HG02642 (cell line): ENCODE data around the gene TEX10.
"Not testable (repeated sequence)": the region's sequence is repeated elsewhere in the genome, so short reads cannot be mapped to it uniquely, and the experiment has no call there.

Experiments used
- ATAC-seq: cut with Tn5 transposase; IDR thresholded peaks from one replicate; pipeline ENCODE4 v1.9.1; 2021; ENCODE audit warnings: mild to moderate bottlenecking; ENCODE audit not compliant: unreplicated experiment, poor library complexity

The TEX10 gene

DNA sequence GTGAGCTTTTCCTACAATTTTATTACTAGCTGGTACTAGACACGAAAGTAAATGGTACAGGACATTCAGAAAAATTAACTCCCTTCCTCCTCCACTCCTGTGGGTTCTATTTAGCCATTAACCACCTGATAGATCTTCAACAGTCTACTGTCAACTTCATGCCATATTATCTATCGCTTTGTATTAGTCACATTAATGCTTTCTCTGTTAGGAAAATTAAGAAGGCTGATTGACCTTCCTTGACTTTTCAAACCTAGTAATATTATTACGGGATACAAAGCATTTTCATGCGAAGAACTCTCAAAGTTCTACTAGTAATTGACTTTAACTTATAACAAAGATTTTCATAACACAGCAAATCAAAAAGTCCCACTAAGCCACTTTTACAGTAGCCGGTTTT lies 1.2 kb downstream of the TEX10 start:
- ATAC-seq: no peak

DNA sequence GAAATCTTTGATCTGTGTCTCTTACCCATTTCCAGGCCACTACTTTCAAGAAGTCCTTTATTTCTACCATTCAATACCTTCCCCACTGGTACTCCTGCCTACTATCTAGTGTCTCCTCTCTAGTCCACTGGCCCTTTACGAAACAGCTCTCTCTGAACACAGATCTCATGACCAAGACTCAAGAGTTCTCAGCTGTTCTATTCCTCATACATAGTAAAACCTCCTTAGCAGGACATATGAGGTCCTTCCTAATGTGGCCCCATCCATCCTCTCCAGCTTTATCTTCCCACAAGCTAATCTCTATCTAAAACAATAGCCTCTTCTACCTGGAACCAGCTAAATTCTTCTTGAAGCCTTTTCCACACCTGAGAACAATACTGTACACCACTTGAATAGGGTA lies 2.6 kb downstream of the TEX10 start:
- no peak for ATAC-seq

DNA sequence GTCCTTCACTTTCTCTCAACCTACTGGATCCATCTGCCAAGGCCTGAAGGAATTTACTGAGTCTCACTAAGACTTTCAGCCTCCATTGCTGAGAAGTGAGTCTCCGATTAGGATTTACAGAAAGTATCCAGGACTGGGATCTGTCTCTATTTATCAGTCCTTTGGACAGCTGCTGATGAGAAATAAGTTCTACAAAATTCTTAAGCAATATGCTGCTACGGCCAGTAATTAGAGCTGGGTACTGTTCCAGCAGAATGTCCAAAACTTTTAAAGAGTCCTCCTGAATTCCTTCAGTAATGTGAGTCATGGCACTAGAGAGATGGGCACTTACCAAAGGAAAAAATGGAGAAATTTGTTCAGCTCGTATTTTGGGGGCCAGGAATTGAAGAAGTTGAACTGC lies 5.9 kb downstream of the TEX10 start:
- ATAC-seq: no peak

DNA sequence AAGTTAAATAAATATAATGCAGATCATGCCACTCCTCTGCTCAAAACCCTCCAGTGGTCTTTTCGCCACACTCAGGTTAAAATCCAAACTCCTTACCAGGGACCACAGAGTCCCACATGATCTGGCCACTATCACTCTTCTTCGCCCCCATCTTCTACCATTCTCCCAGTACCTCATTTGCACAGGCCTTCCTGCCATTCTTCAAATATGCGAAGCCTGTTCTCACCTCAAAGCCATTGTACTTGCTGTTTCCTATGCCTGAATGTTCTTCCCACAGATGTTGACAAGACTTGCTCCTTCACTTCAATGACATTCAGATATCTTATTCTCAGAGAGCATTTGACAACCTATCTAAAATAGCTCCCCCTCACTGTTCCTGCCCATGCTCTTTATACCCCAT lies 10.9 kb downstream of the TEX10 start:
- ATAC-seq: no peak

DNA sequence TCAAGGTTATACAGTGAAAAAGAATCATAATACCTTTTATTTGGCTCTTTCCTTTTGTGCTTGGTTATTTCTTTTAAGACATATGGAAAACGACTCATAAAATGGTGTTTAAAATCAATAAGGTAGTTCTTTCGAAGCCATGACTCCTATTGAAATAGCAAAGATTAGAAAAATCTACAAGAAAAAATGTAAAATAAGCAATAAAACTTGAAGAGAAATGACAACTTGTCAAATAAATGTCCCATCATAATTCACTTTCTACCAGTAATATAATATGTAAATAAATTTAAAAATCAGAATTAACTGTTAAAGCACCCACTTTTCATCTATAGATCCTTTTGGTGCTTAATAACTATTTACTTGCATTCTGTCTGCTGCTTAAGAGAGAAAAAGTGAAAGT lies 12.5 kb downstream of the TEX10 start:
- ATAC-seq: no peak

DNA sequence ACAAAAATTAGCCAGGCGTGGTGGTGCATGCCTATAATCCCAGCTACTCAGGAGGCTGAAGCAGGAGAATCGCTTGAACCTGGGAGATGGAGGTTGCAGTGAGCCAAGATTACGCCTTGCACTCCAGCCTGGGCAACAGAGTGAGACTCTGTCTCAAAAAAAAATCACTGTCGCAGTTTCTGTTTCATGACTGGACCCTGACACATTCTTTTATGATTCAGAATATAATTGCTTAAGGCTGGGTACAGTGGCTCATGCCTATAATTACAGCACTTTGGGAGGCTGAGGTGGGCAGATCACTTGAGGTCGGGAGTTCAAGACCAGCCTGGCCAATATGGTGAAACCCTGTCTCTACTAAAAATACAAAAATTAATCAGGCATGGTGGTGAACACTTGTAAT lies 14.0 kb downstream of the TEX10 start:
- ATAC-seq: not testable (repeated sequence)

DNA sequence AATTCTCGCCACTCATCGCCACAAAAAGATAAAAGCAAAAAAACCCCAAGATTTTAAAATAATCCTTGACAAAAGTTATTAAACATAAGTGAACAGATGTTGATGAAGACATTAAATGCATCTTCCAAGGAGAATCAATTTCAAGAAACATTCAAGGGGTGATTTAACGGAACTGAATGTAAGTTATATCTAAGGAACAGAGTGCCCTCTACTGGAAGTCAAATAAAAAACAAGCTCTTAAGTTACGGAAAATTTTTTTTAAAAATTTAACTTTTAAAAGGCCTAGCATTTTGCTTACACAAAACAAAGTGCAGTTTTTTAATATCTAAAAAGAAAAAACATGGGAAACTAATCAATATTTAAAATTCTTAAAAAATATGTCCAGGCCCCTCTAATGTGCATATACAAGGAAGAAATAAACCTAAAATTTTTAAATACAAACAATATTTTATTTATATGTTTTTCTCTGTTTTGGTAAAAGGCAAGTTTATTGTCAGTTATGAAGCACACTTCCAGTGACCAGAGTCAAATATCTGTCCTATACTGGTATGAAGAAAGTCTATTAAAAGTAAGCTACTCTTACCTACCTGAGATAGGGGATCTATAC lies 28.0 kb downstream of the TEX10 start:
- no peak for ATAC-seq

DNA sequence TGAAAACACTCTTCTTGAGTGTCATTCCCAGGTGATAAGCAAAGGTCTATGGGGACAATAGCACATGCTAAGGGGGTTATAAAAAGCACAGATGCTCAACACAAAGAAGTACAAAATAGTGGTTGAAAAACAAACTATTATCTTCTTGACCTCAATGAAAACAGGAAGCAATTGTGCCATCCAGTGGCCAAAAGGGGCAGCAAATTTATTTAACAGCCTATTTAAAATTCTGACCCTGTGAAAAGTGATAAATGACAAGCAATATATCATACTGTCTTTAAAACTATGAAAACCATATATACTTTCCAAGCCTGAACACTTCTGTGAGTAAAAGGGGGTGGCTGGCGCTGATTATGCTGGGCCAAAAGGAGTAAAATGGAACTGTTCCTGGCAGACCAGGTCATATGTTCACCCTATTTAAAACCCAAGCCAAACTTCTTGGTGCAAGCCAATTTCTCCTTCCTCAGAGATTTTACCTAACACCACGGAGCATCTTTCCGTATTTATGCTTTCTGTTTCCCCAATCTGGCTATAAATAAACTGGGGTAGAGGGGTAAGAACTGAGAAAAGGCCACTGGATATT lies 29.7 kb downstream of the TEX10 start:
- ATAC-seq: no peak

DNA sequence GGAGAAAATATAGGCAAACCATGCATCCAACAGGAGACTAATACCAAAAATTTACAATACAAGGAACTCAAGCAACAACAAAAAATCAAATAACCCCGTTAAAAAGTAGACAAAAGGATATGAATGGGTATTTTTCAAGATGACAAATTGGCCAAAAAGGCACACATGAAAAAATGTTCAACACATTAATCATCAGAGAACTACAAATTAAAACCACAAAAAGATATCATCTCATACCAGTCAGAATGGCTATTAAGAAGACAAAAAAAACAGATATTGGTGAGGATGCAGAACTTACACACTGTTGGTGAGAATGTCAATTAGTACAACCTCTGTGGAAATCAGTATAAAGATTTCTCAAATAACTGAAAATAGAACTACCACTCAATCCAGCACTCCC lies 35.0 kb downstream of the TEX10 start:
- ATAC-seq: no peak

DNA sequence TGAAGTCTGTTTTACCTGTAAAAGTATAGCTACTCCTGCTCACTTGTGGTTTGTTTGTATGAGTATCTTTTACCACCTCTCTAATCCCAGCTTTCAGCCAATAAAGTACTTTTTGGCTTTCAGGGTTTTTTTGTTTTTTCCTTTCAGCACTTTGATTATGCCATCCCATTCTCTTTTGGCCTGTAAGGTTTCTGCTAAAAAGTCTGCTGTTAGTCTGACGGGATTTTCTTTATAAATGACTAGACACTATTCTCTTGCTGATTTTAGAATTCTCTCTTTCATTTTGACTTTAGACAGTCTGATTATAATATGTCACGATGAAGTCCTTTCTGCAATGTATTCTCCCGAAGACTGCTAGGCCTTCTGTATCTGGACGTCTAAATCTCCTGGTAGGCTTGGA lies 37.2 kb downstream of the TEX10 start:
- ATAC-seq: no peak

DNA sequence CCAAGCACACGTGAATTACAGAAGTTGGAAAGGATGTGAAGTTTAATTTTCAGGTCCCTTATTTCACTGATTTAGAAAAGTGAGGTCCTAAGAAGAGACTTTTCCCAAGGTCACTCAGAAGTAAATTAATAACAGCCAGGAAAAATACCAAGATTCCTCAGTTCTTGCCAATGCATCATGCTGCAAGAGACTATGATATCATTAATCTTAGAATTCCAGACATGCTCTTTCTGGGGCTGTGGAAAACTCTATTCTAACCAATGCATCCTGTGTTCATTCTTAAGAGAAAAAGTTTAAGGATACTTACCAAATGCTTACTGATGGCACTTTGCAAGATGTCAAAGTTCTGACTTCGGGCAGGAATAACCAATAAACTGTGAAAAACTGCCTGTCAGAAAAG lies 42.8 kb downstream of the TEX10 start:
- no peak for ATAC-seq

DNA sequence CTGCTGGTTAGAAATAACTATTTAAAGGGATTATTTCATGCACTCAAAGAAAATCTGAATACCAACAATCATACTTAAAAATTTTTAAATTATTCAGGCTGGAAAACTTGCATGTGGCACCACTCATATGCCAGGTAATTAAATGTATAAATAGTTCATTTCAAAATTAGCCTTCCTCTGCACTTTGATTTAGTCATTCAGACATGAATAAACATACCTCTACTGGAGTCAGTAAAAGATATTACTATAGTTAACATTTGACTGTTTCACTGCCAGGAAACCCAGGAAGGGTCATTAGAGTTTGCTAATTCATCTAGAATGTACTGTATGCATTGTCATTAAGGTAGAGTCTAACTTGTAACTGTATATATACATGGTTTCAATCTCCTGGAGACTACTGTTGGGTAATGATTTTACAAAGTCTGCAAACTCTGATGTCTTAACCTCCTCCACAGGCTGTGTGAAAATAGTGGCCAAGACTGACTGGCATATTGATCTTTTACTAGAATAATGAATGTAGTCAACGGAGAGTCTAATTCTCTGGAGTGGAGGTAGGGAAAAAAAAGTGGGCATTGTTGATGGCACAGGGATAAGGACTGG lies 43.7 kb downstream of the TEX10 start:
- ATAC-seq: no peak

DNA sequence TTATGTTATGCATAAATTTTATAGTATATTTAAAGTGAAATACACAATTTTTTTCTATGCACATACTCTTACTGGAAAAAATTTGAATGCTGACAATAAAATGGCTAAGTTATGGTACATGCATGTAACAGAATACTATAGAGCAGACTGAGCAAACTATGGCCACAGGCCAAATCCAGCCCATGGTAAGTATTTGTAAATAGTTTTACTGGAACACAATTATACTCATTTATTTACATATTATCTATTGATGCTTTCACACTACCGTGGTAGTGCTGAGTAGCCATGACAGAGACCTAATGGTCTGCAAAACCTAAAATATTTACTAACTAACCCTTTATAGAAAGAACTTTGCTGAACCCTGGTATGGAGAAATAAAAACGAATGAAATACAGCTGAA lies 45.7 kb downstream of the TEX10 start:
- ATAC-seq: no peak

DNA sequence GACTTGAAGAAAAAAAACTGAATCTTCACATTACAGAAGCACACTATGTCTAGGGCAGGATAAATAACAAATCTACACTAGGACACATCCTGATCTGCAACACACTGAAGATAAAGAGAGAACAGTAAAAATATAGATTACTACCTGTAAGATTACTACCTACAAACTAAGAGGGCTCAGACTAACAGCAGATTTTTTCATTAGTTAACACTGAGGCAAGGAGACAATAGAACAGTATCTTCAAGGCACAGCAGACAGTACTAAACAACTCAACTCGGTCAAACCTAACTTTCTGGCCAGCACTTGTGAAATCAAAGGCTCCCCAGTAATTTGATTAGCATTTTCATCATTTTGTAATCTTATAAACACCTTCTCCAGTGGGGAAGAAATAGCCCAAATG lies 46.5 kb downstream of the TEX10 start:
- no peak for ATAC-seq

DNA sequence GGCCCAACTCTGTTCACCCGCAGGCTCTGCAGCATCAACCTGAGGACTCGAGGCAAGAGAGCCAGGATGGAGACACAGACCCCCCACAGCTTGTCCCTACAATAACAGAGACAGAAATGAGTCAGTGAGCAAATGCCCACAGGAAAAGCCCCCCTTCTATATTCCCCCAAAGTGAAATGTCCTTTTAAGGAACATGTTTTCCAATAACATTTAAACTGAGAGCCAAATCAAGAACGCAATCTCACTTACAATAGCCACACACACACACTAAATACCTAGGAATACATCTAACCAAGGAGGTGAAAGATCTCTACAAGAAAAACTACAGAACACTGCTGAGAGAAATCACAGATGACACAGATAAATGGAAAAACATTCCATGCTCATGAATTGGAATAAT lies 49.0 kb downstream of the TEX10 start:
- ATAC-seq: no peak

DNA sequence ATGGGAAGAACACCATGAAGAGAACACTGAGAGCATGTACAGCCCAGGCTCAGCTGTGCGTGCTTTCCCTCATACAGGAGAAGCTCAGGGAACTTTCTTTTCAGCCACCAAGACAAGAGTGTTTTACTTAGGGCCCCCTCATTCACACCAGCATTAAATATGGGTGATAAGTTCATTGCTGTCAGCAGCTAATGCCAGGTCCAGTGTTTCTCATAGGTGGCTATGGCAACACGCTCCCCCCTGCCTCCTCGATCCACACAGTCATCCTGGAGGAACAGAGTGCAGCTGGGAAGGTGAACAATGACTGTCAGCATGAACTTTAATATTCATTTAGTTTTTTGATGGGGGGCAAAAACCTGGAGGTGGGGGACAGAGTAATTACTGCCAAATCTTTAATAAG lies 54.4 kb downstream of the TEX10 start:
- ATAC-seq: no peak

DNA sequence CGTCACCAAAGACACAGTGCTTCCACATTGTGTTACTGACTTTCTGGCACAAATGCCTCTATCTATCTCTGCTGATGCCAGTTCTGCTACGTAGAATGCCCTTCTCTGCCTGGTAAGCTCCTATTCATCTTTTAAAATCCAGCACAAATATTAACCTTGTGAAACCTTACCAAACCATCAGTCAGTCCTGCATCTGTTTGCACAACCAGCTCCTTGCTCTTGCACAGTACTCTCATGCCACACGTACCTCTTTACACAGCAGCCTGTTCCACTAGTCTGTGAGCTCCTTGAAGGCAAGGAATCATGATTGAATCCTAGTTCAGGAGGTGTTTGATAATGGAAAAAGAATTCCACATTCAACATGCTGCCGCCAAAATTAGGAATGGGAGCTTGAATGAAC lies 56.3 kb downstream of the TEX10 start:
- ATAC-seq: no peak

DNA sequence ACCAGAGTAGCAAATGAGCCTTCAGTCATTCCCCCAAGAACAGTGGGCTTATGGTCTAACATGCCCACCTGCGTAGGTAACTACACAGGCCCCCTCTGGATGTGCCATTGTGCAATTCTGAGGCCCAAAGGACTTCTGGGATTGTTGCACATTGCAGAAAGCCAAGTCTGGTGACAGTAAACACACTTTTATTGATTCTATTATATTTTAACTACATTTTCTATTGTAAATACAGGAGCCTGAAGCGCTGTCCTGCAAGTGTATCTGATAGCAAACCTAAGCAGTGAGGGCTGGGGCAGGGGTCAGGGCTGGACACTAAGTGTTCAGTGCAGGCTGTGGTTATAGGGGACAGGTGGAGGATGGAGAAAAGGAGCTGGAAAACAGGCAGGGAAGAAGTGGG lies 57.5 kb downstream of the TEX10 start:
- no peak for ATAC-seq

DNA sequence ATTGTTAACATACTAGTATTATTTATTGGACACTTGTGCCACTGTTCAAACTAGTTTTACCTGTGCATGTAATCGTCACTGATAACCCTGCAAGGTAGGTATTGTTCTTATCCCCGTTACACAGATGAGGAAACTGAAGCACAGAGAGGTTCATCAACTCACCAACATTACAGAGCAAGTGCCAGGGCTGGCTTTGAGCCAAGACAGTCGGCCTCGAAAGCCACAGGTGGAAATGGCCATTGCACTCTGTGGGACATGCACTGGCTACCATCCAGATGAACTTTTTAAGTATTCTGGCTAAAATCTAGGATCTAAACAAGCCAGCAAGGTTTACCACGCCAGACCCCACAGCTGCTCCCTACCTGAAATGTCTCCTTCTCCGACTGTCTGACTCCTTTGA lies 57.9 kb downstream of the TEX10 start:
- ATAC-seq: no peak

DNA sequence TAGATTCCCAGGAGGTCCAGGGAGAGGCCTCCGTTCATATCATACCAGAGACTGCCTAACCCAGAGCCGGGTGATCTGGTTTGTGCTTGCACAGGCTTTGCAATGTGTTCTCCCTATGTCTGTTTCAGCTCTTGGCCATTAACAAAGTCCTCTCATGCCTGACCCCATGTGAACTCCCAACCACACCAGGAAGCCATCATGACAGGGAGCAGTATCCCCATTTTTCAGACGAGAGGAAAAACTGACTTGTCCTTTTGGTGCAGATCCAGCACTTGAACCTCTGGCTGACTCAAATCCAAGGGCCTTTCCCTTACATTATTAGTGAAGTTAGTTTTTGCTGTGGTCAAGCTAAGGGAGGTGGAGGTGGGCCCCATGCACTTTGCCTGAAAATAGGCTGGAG lies 58.4 kb downstream of the TEX10 start:
- no peak for ATAC-seq

DNA sequence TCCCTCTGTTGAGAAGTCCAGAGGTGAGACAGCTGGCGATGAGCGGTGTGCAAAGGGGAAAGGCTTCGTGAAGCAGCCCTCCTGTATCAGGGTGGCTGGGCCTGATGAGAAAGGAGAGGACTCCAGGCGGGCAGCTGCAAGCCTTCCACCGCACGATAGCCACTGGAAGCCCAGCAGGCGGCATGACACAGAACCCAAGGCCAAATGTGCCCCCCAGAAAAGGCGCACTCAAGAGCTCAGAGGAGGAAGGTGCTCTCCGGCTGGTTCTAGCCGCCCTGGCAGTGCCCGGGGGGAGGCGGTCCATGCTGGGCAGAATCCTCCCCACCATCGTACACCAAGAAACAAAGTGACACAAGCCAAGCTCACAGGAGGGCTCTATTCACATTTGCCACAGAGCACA lies 60.3 kb downstream of the TEX10 start:
- ATAC-seq: no peak

DNA sequence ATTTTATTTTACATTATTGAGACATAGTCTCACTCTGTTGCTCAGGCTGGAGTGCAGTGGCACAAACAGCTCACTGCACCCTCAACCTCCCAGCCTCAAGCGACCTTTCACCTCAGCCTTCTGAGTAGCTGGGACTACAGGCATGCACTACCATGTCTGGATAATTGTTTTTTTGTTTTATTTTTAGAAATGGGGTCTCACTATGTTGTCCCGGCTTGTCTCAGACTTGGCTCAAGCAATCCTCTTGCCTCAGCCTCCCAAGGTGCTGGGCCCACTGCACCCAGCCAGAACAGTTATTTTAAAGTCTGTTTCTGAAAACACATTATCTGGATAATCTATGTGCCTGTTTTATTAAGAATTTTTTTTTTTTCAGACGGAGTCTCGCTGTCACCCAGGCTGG lies 62.0 kb downstream of the TEX10 start:
- ATAC-seq: no peak
